Cardiac fibroblast (primary cell): Measurements from ENCODE around the gene PALLD.

Source experiments
- DNase-seq, 2 donors: peaks; one replicate each; pipeline versions ENCODE4 v3.0.0 to v3.0.0-alpha.2; 2010; ENCODE audit warnings: low read depth in 2 of 2
- H3K4me3 ChIP-seq, 2 donors: replicated peaks in 1 of 2; 1 replicate in 1 of 2; 2 replicates in 1 of 2; pipeline ENCODE4 v1.5.1; 2011; ENCODE audit warnings: low read depth in 2 of 2, low read length in 2 of 2, mild to moderate bottlenecking in 2 of 2, moderate library complexity in 1 of 2
- CTCF ChIP-seq: IDR thresholded peaks from one replicate; pipeline ENCODE4 v1.5.1; 2011; ENCODE audit warnings: low read depth, mild to moderate bottlenecking, low read length, inconsistent platforms

PALLD gene

GRCh38 chr4:168607215-168607614 lies 110.4 kb downstream of the PALLD start:
- H3K4me3 ChIP-seq: no peak overlapping the region
- no peak for DNase-seq
- TF ChIP-seq CTCF: no peak

- no peak overlapping the region for H3K4me3 ChIP-seq
- TF ChIP-seq CTCF: no peak
- no peak for DNase-seq
Measured at GRCh38 chr4:168608771-168609170, 111.9 kb downstream of the PALLD start.

- TF ChIP-seq CTCF: no peak
- H3K4me3 ChIP-seq: no peak overlapping the region
- DNase-seq: no peak
Measured at GRCh38 chr4:168609369-168609768, 112.5 kb downstream of the PALLD start.

- TF ChIP-seq CTCF: no peak
- no peak overlapping the region for H3K4me3 ChIP-seq
- no peak for DNase-seq
Measured at GRCh38 chr4:168610911-168611530, 114.2 kb downstream of the PALLD start.

GRCh38 chr4:168612450-168613135 lies 115.7 kb downstream of the PALLD start:
- peak; percentile 55 to 85 for DNase-seq
- no peak for TF ChIP-seq CTCF
- H3K4me3 ChIP-seq: no peak overlapping the region

- TF ChIP-seq CTCF: no peak
- DNase-seq: no peak
- H3K4me3 ChIP-seq: no peak overlapping the region
Measured at GRCh38 chr4:168613869-168614268, 117.0 kb downstream of the PALLD start.
